Astrocyte (in vitro differentiated cells and primary cell): ENCODE results near the gene LEP.

Experiments used
- EZH2 ChIP-seq: IDR thresholded peaks from 2 replicates; pipeline ENCODE4 v1.6.1; 2012; ENCODE audit warnings: mild to moderate bottlenecking, low read length, inconsistent platforms; ENCODE audit not compliant: insufficient read depth
- TF ChIP-seq, protein P1 (sequence below): IDR thresholded peaks from 2 replicates; pipeline ENCODE4 v1.5.1; 2011; ENCODE audit warnings: low read depth, mild to moderate bottlenecking, inconsistent platforms, low read length, moderate library complexity; ENCODE audit not compliant: insufficient read depth

DNA sequence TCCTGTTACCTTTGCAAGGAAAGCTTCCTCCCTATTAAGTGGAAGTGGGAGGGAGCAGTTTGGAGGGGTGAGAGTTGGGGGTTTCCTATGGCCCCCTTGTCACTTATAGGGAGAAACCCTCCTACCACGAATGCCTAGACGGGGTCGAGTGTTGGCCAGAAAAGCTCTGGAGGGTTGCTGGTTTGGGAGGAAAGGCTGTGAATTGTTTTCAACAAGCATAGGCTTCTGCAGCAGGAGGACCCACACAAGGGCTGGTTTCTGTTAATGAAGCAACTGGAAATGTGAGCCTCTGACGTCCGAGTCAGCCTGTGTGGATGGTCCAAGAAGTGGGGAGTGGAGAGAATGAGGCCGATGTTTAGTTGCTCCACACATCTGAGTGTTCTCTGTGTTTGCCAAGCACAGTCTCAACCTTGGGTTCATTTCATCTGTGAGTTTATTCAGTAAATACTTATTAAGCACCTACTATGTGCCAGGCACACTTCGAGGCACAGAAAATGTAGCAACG, 37.3 kb upstream of the LEP start:
- TF ChIP-seq, protein P1, sequence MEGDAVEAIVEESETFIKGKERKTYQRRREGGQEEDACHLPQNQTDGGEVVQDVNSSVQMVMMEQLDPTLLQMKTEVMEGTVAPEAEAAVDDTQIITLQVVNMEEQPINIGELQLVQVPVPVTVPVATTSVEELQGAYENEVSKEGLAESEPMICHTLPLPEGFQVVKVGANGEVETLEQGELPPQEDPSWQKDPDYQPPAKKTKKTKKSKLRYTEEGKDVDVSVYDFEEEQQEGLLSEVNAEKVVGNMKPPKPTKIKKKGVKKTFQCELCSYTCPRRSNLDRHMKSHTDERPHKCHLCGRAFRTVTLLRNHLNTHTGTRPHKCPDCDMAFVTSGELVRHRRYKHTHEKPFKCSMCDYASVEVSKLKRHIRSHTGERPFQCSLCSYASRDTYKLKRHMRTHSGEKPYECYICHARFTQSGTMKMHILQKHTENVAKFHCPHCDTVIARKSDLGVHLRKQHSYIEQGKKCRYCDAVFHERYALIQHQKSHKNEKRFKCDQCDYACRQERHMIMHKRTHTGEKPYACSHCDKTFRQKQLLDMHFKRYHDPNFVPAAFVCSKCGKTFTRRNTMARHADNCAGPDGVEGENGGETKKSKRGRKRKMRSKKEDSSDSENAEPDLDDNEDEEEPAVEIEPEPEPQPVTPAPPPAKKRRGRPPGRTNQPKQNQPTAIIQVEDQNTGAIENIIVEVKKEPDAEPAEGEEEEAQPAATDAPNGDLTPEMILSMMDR, result no peak
- no peak for TF ChIP-seq EZH2
